Measurements from ENCODE around the gene C1orf141.

- TF ChIP-seq CTCF (optimal IDR thresholded peaks at IDR 0.05 in 1 of 3, IDR thresholded peaks at IDR 0.05 in 1 of 3, conservative IDR thresholded peaks at IDR 0.05 in 1 of 3; ENCODE audit: extremely low read depth in 1 of 3, insufficient read depth in 2 of 3, low read length in 3 of 3): no peak
- TF ChIP-seq EZH2 (IDR thresholded peaks at IDR 0.05; ENCODE audit: low read length): no peak
Observed at GRCh38 chr1:67140460-67140859, 5.7 kb upstream of the C1orf141 start.
